HepG2 (cell line): ENCODE data around the gene C1orf50. TPM values are rescaled to one million over a fixed set of nuclear protein-coding genes. Genes with fewer than 3 reads are reported as not detected.

Source experiments
- ATAC-seq: fragments of 200-7000 bp; cut with Tn5 transposase; 3 replicates; pipeline ENCODE4 v1.9.1; 2020; ENCODE audit warnings: mild to moderate bottlenecking, moderate library complexity
- BruUV-seq: library from RNA; stranded (reverse); fragments of 400-500 nt; replicated peaks from 2 replicates; lab custom pipeline; 2021; lab: Mats Ljungman, UMichigan
- CTCF ChIA-PET: fragments of 300-600 bp; formaldehyde crosslinking; extraction: SDS; loops from one replicate; lab custom pipeline; 2021; ENCODE audit warnings: low total read pairs, inconsistent platforms, low intra/inter-chr PET ratio; lab: Yijun Ruan, JAX
- POLR2A ChIA-PET: fragments of 350-600 bp; sonication (Branson Sonifier 250); formaldehyde crosslinking; loops from one replicate; lab custom pipeline; 2020; ENCODE audit warnings: antibody characterized with exemption, inconsistent platforms; lab: Yijun Ruan, JAX
- DNase-seq: peaks from one replicate; pipeline ENCODE4 v3.0.0-alpha.2; 2015; ENCODE audit warnings: low spot score
- FAIRE-seq: peaks from 3 replicates; lab custom pipeline; 2011; peaks lifted over from hg19 to GRCh38; lab: Jason Lieb, UNC
- H2AFZ ChIP-seq: one replicate; pipeline ENCODE4 v1.6.1; 2011; ENCODE audit warnings: low read length, inconsistent platforms
- H3K27ac ChIP-seq: fragments of 300-600 bp; 3 replicates; pipeline ENCODE4 v1.8.0; 2011; ENCODE audit warnings: mixed run types, mild to moderate bottlenecking, mixed read lengths, low read length, inconsistent platforms; ENCODE audit not compliant: insufficient read depth; ENCODE audit errors: extremely low read length
- H3K27me3 ChIP-seq, 2 experiments: fragments of 200-600 bp in 1 of 2; 2 replicates in 1 of 2; 3 replicates in 1 of 2; pipeline versions ENCODE4 v1.6.0 to v1.8.0; 2011; ENCODE audit warnings: low read length in 2 of 2, mild to moderate bottlenecking in 2 of 2, moderate library complexity in 2 of 2, inconsistent platforms in 1 of 2; ENCODE audit not compliant: insufficient read depth in 2 of 2, control insufficient read depth in 1 of 2
- H3K36me3 ChIP-seq, 2 experiments: fragments of 200-600 bp in 1 of 2; replicated peaks in 1 of 2; 2 replicates in 1 of 2; 3 replicates in 1 of 2; pipeline versions ENCODE4 v1.5.1 to v1.8.0; 2011; ENCODE audit warnings: low read length in 2 of 2, inconsistent platforms in 1 of 2; ENCODE audit not compliant: insufficient read depth in 2 of 2, control insufficient read depth in 1 of 2
- H3K4me1 ChIP-seq: 2 replicates; pipeline ENCODE4 v1.5.1; 2012; ENCODE audit warnings: low read length, inconsistent platforms; ENCODE audit not compliant: insufficient read depth
- H3K4me2 ChIP-seq: 2 replicates; pipeline ENCODE4 v1.6.0; 2011; ENCODE audit warnings: low read depth, low read length, inconsistent platforms
- H3K4me3 ChIP-seq, 3 experiments: fragments of 200-600 bp in 1 of 3; sonication (generic), shearing (Covaris generic) in 1 of 3; replicated peaks in 1 of 3; 2 replicates each; pipeline ENCODE4 v1.5.1; 2011 to 2016; ENCODE audit warnings: low read length in 3 of 3, inconsistent platforms in 2 of 3, low read depth in 2 of 3, mild to moderate bottlenecking in 2 of 3, control low read depth in 1 of 3, mixed read lengths in 1 of 3; ENCODE audit not compliant: insufficient read depth in 1 of 3
- H3K79me2 ChIP-seq: one replicate; pipeline ENCODE4 v1.6.1; 2011; ENCODE audit warnings: low read length, inconsistent platforms; ENCODE audit not compliant: insufficient read depth
- H3K9ac ChIP-seq: 2 replicates; pipeline ENCODE4 v1.6.0; 2011; ENCODE audit warnings: mild to moderate bottlenecking, low read depth, low read length, inconsistent platforms; ENCODE audit not compliant: insufficient read depth
- H3K9me3 ChIP-seq: 2 replicates; pipeline ENCODE4 v1.5.1; 2012; ENCODE audit warnings: mild to moderate bottlenecking, low read length
- H4K20me1 ChIP-seq: 2 replicates; pipeline ENCODE4 v1.6.0; 2011; ENCODE audit warnings: inconsistent platforms, mild to moderate bottlenecking, low read length, moderate library complexity; ENCODE audit not compliant: insufficient read depth
- CEBPG ChIP-seq: IDR thresholded peaks from 2 replicates; pipeline ENCODE4 v1.6.1; 2016
- DPF2 ChIP-seq: sonication (generic); formaldehyde crosslinking; IDR thresholded peaks from 2 replicates; pipeline ENCODE4 v1.4.0; 2020; ENCODE audit warnings: mild to moderate bottlenecking, low read depth, missing genetic modification reagents, borderline replicate concordance
- ELF4 ChIP-seq: sonication (generic); formaldehyde crosslinking; IDR thresholded peaks from 2 replicates; pipeline ENCODE4 v1.5.0; 2020; ENCODE audit warnings: missing genetic modification reagents, mild to moderate bottlenecking, moderate library complexity, borderline replicate concordance
- LBX2 ChIP-seq: sonication (generic); formaldehyde crosslinking; IDR thresholded peaks from 2 replicates; pipeline ENCODE4 v1.5.0; 2020; ENCODE audit warnings: missing genetic modification reagents, mild to moderate bottlenecking, borderline replicate concordance
- MEF2D ChIP-seq: sonication (generic); formaldehyde crosslinking; IDR thresholded peaks from 2 replicates; pipeline ENCODE4 v1.5.1; 2020; ENCODE audit warnings: mild to moderate bottlenecking, missing genetic modification reagents
- PBX3 ChIP-seq: sonication (generic); formaldehyde crosslinking; IDR thresholded peaks from 2 replicates; pipeline ENCODE4 v1.8.1; 2023; ENCODE audit warnings: missing genetic modification reagents, inconsistent platforms, borderline replicate concordance
- RXRB ChIP-seq: IDR thresholded peaks from 2 replicates; pipeline ENCODE4 v1.6.1; 2016; ENCODE audit warnings: borderline replicate concordance, missing genetic modification reagents, missing compliant biosample characterization
- ZFAT ChIP-seq: sonication (generic); formaldehyde crosslinking; conservative IDR thresholded peaks from 2 replicates; pipeline ENCODE4 v1.8.1; 2023; ENCODE audit warnings: missing genetic modification reagents, inconsistent platforms
- ZNF232 ChIP-seq: sonication (generic); formaldehyde crosslinking; IDR thresholded peaks from 2 replicates; pipeline ENCODE4 v1.4.0; 2020; ENCODE audit warnings: missing genetic modification reagents, borderline replicate concordance
- ZNF264 ChIP-seq: sonication (generic); formaldehyde crosslinking; IDR thresholded peaks from 2 replicates; pipeline ENCODE4 v1.4.0; 2020; ENCODE audit warnings: missing genetic modification reagents
- ZNF337 ChIP-seq: sonication (generic); formaldehyde crosslinking; IDR thresholded peaks from 2 replicates; pipeline ENCODE4 v1.5.1; 2020; ENCODE audit warnings: missing genetic modification reagents, low read depth, mild to moderate bottlenecking, borderline replicate concordance
- ZNF510 ChIP-seq: sonication (generic); formaldehyde crosslinking; IDR thresholded peaks from 2 replicates; pipeline ENCODE4 v1.4.0; 2020; ENCODE audit warnings: low read depth, mild to moderate bottlenecking, missing genetic modification reagents
- ZNF569 ChIP-seq: sonication (generic); formaldehyde crosslinking; IDR thresholded peaks from 2 replicates; pipeline ENCODE4 v1.5.0; 2020; ENCODE audit warnings: mild to moderate bottlenecking, missing genetic modification reagents, moderate library complexity, borderline replicate concordance
- ZNF746 ChIP-seq: sonication (generic); formaldehyde crosslinking; IDR thresholded peaks from 2 replicates; pipeline ENCODE4 v1.8.0; 2022; ENCODE audit warnings: mild to moderate bottlenecking, missing genetic modification reagents
- ZNF782 ChIP-seq: sonication (generic); formaldehyde crosslinking; IDR thresholded peaks from 2 replicates; pipeline ENCODE4 v1.4.0; 2020; ENCODE audit warnings: missing genetic modification reagents, mild to moderate bottlenecking, borderline replicate concordance
- WGBS: methylation state at CpG from one replicate; pipeline ENCODE4 v1.1.6; 2017; ENCODE audit warnings: low lambda C conversion rate; 5-methylcytosine and 5-hydroxymethylcytosine counted together
- in situ Hi-C: cut with HindIII; loops from 2 replicates; pipeline ENCODE4 v1.10.0; 2017; ENCODE audit warnings: low pct_unique_long_range_greater_than_20kb; ENCODE audit not compliant: extremely low pct_ligation_motif_present
- intact Hi-C: fragments of 100-400 bp; cut with micrococcal nuclease; formaldehyde crosslinking; loops from one replicate; pipeline ENCODE4 v1.10.0; 2022; ENCODE audit not compliant: unreplicated experiment
- polyA plus RNA-seq, 8 experiments: library from polyadenylated mRNA; depleted of rRNA in 3 of 8; stranded (reverse) in 7 of 8; unstranded in 1 of 8; fragments of >200 nt; fragmentation: Illumina TruSeq in 4 of 8; extraction: Trizol in 4 of 8; gene quantifications; 2 replicates each; pipeline versions ENCODE4 v1.2.1 to v1.2.3, GENCODE V29; 2011 to 2016; ENCODE audit warnings: low read depth in 4 of 8, missing spikeins in 1 of 8, mixed read lengths in 1 of 8; ENCODE audit not compliant: insufficient read depth in 1 of 8
- total RNA-seq, 5 experiments: library from RNA; depleted of rRNA; stranded (reverse); fragments of >200 nt; fragmentation: Illumina TruSeq; extraction: Trizol; gene quantifications; 2 replicates each; pipeline ENCODE4 v1.2.3, GENCODE V29; 2016; ENCODE audit warnings: low read depth in 1 of 5

Gene C1orf50
- total and polyA plus RNA-seq, 2 of the 13 experiments (the other 11 are each of a cell fraction or from before 2014, with no cell fraction given), result 4.3 to 4.8 TPM

GRCh38 chr1:42779725-42780124 lies 12.7 kb downstream of the C1orf50 start:
- peaks cover 15 to 44% of the 10 kb centered on the region in 2 experiments for H3K36me3 ChIP-seq
- ChIA-PET CTCF (interaction anchor here (1.0 kb wide), 1 partner anchor 294 kb away, joined by 4 read pairs; no protein-coding TSS in a partner anchor), POLR2A (interaction anchor here (2.9 kb wide), 1 partner anchor 13 kb away, joined by 9 read pairs; the partner anchor contains the start of genes C1orf50 and P3H1)
- H3K4me2 ChIP-seq, result no peak overlapping the region
- H3K27me3 ChIP-seq, result no peaks in the 10 kb centered on the region
- H3K27ac ChIP-seq, result no peak overlapping the region
- no peaks in the 10 kb centered on the region for H3K79me2 ChIP-seq
- intact Hi-C loops (loop anchor here (5.0 kb wide), 1 partner anchor 293 kb away; no protein-coding TSS in a partner anchor), in situ Hi-C loops (loop anchor here (5.0 kb wide), 2 partner anchors 123 to 293 kb away; no protein-coding TSS in a partner anchor)
- BruUV-seq, result no TSS peak
- TF ChIP-seq ZFAT (CRISPR knock-in tag) (no peak), ZNF782 (CRISPR knock-in tag) (no peak), CEBPG (no peak), PBX3 (CRISPR knock-in tag) (no peak), LBX2 (no peak), RXRB (no peak), DPF2 (CRISPR knock-in tag) (no peak), ZNF746 (CRISPR knock-in tag) (no peak), ZNF569 (CRISPR knock-in tag) (no peak), MEF2D (CRISPR knock-in tag) (no peak), ZNF510 (CRISPR knock-in tag) (no peak), ZNF264 (CRISPR knock-in tag) (no peak), ELF4 (CRISPR knock-in tag) (no peak), ZNF232 (CRISPR knock-in tag) (no peak), ZNF337 (no peak)
- DNase-seq (no peak), ATAC-seq (no peak), FAIRE-seq (no peak)
- no peak overlapping the region for H3K4me3 ChIP-seq
- 94% methylated on average over 2 of the region's 2 CpGs for WGBS
- H3K9ac ChIP-seq, result no peak overlapping the region
- H4K20me1 ChIP-seq, result no peaks in the 10 kb centered on the region
- H3K4me1 ChIP-seq, result peaks cover 12% of the 10 kb centered on the region; the same call in 1 of the 2 replicates
- H2AFZ ChIP-seq, result no peak overlapping the region
- H3K9me3 ChIP-seq, result no peaks in the 10 kb centered on the region
